PC-3 (cell line): ENCODE results near the gene CT83. TPM values are rescaled to one million over a fixed set of nuclear protein-coding genes. Genes with fewer than 3 reads are reported as not detected.

ENCODE experiments used
- ATAC-seq: fragments of 200-7000 bp; cut with Tn5 transposase; 2 replicates; pipeline ENCODE4 v1.9.1; 2020; ENCODE audit warnings: mild to moderate bottlenecking, moderate library complexity
- BruUV-seq: library from RNA; stranded (reverse); fragments of 400-500 nt; replicated peaks from 2 replicates; lab custom pipeline; 2021; lab: Mats Ljungman, UMichigan
- CTCF ChIA-PET: fragments of 300-600 bp; sonication (Branson Sonifier 250); formaldehyde crosslinking; loops from one replicate; lab custom pipeline; 2022; ENCODE audit warnings: antibody characterized with exemption; lab: Charles Lee
- POLR2A ChIA-PET: fragments of 300-600 bp; sonication (Branson Sonifier 250); formaldehyde crosslinking; loops from one replicate; lab custom pipeline; 2022; ENCODE audit warnings: antibody characterized with exemption; ENCODE audit not compliant: unreplicated experiment; lab: Charles Lee
- DNase-seq: peaks from one replicate; pipeline ENCODE4 v3.0.0-alpha.2; 2015
- H2AFZ ChIP-seq: fragments of 300-600 bp; sonication (generic); 2 replicates; pipeline ENCODE4 v1.6.0; 2016; ENCODE audit warnings: antibody characterized with exemption, low read length
- H3F3A ChIP-seq: fragments of 300-600 bp; sonication (generic); one replicate; pipeline ENCODE4 v1.6.0; 2017; ENCODE audit warnings: antibody characterized with exemption, low read length, control low read depth, mild to moderate bottlenecking; ENCODE audit not compliant: unreplicated experiment
- H3K27ac ChIP-seq: fragments of 300-600 bp; sonication (generic); 2 replicates; pipeline ENCODE4 v1.5.1; 2016; ENCODE audit warnings: mild to moderate bottlenecking, low read length
- H3K27me3 ChIP-seq: fragments of 300-600 bp; sonication (generic); 2 replicates; pipeline ENCODE4 v1.6.1; 2016; ENCODE audit warnings: low read length, mixed read lengths
- H3K36me3 ChIP-seq: fragments of 300-600 bp; sonication (generic); 2 replicates; pipeline ENCODE4 v1.6.1; 2016; ENCODE audit warnings: low read depth, mixed run types, low read length, mixed read lengths
- H3K4me1 ChIP-seq: fragments of 300-600 bp; sonication (generic); 2 replicates; pipeline ENCODE4 v1.5.1; 2016; ENCODE audit warnings: low read length; ENCODE audit not compliant: insufficient read depth
- H3K4me2 ChIP-seq: fragments of 300-600 bp; sonication (generic); 2 replicates; pipeline ENCODE4 v1.6.0; 2016; ENCODE audit warnings: low read length
- H3K4me3 ChIP-seq: fragments of 300-600 bp; sonication (generic); 2 replicates; pipeline ENCODE4 v1.5.1; 2016; ENCODE audit warnings: mild to moderate bottlenecking, low read length, mixed read lengths
- H3K79me2 ChIP-seq: fragments of 300-600 bp; sonication (generic); 2 replicates; pipeline ENCODE4 v1.6.1; 2017; ENCODE audit warnings: low read length, mixed read lengths
- H3K9ac ChIP-seq: fragments of 300-600 bp; sonication (generic); 2 replicates; pipeline ENCODE4 v1.6.0; 2016; ENCODE audit warnings: mild to moderate bottlenecking, low read length
- H3K9me2 ChIP-seq: fragments of 300-600 bp; sonication (generic); replicated peaks from 2 replicates; pipeline ENCODE4 v1.6.1; 2016; ENCODE audit warnings: mixed run types, low read length, mixed read lengths
- H3K9me3 ChIP-seq: fragments of 300-600 bp; sonication (generic); 2 replicates; pipeline ENCODE4 v1.6.1; 2016; ENCODE audit warnings: low read length, mixed read lengths
- H4K20me1 ChIP-seq: fragments of 300-600 bp; sonication (generic); 2 replicates; pipeline ENCODE4 v1.6.1; 2016; ENCODE audit warnings: low read length, mixed read lengths
- CTCF ChIP-seq: fragments of 300-600 bp; sonication (generic); conservative IDR thresholded peaks from 2 replicates; pipeline ENCODE4 v1.5.1; 2017; ENCODE audit warnings: antibody characterized with exemption, low read depth, mild to moderate bottlenecking, low read length
- EZH2 ChIP-seq: fragments of 300-600 bp; sonication (generic); IDR thresholded peaks from one replicate; pipeline ENCODE4 v1.6.1; 2017; ENCODE audit warnings: antibody characterized with exemption, mild to moderate bottlenecking, low read length; ENCODE audit not compliant: unreplicated experiment
- EZH2phosphoT487 ChIP-seq: fragments of 300-600 bp; sonication (generic); IDR thresholded peaks from 2 replicates; pipeline ENCODE4 v1.6.1; 2018; ENCODE audit warnings: mild to moderate bottlenecking, antibody characterized with exemption, low read length, borderline replicate concordance
- intact Hi-C: fragments of 100-400 bp; cut with micrococcal nuclease; formaldehyde crosslinking; loops from 2 replicates; pipeline ENCODE4 v1.9.0; 2023
- total RNA-seq: library from RNA; depleted of rRNA; stranded (reverse); fragments of >200 nt; gene quantifications from 2 replicates; pipeline ENCODE4 v1.2.3, GENCODE V29; 2014

The CT83 gene
- total RNA-seq, 1 experiment from 2014 or later: not detected

- peak; percentile 2 for DNase-seq
- Histone ChIP-seq H3K4me1 (no peaks in the 10 kb centered on the region), H3K79me2 (no peaks in the 10 kb centered on the region), H3F3A (no peaks in the 10 kb centered on the region), H3K36me3 (no peaks in the 10 kb centered on the region), H3K27me3 (no peaks in the 10 kb centered on the region), H2AFZ (no peak within 1 kb of the TSS), H3K4me3 (no peak within 1 kb of the TSS), H3K9me2 (no peaks in the 10 kb centered on the region), H3K9me3 (no peaks in the 10 kb centered on the region), H3K9ac (no peak within 1 kb of the TSS), H3K27ac (no peak within 1 kb of the TSS), H4K20me1 (no peaks in the 10 kb centered on the region), H3K4me2 (no peak within 1 kb of the TSS)
- peak; percentile 74 for ATAC-seq
- no TSS peak for BruUV-seq
- ChIA-PET POLR2A (interaction anchor here (0.5 kb wide), 1 partner anchor 117 kb away, joined by 5 read pairs; no protein-coding TSS in a partner anchor), CTCF (no interaction called here)
- intact Hi-C loops: no loop called here
- TF ChIP-seq EZH2 (no peak), EZH2phosphoT487 (no peak), CTCF (no peak)
Measured at GRCh38 chrX:116436358-116436816, 26.4 kb downstream of the CT83 start, which contains the start of gene SLC6A14. Gene SLC6A14, plus strand, starts transcription at chrX:116436606. Its CDS starts 104 bp downstream, at chrX:116436710.

GRCh38 chrX:116435597-116435996, 27.2 kb downstream of the CT83 start:
- intact Hi-C loops: no loop called here
- H4K20me1 ChIP-seq: no peaks in the 10 kb centered on the region
- TF ChIP-seq CTCF: no peak
- no peak for TF ChIP-seq EZH2
- no peak for TF ChIP-seq EZH2phosphoT487
- H2AFZ ChIP-seq: no peak overlapping the region
- no peaks in the 10 kb centered on the region for H3F3A ChIP-seq
- ChIA-PET CTCF (no interaction called here), POLR2A (no interaction called here)
- H3K4me2 ChIP-seq: no peak overlapping the region
- no TSS peak for BruUV-seq
- DNase-seq (no peak), ATAC-seq (peak; percentile 45; the same call in 1 of the 2 replicates)
- H3K27me3 ChIP-seq: no peaks in the 10 kb centered on the region
- H3K79me2 ChIP-seq: no peaks in the 10 kb centered on the region
- H3K4me3 ChIP-seq: no peak overlapping the region
- no peak overlapping the region for H3K9ac ChIP-seq
- no peaks in the 10 kb centered on the region for H3K4me1 ChIP-seq
- no peaks in the 10 kb centered on the region for H3K9me3 ChIP-seq
- no peaks in the 10 kb centered on the region for H3K36me3 ChIP-seq
- H3K27ac ChIP-seq: no peak overlapping the region
- H3K9me2 ChIP-seq: no peaks in the 10 kb centered on the region

GRCh38 chrX:116427978-116428377, 34.8 kb downstream of the CT83 start:
- no peak overlapping the region for H3K4me2 ChIP-seq
- BruUV-seq: no TSS peak

More at GRCh38 chrX:116427978-116428377, 34.8 kb downstream of the CT83 start:
- H3K27ac ChIP-seq: no peak overlapping the region
- no peaks in the 10 kb centered on the region for H3K79me2 ChIP-seq
- ChIA-PET POLR2A (no interaction called here), CTCF (no interaction called here)
- H3K36me3 ChIP-seq: no peaks in the 10 kb centered on the region
- no peak overlapping the region for H3K9ac ChIP-seq
- ATAC-seq (no peak), DNase-seq (no peak)
- H3F3A ChIP-seq: no peaks in the 10 kb centered on the region
- no peaks in the 10 kb centered on the region for H4K20me1 ChIP-seq
- no peaks in the 10 kb centered on the region for H3K9me3 ChIP-seq
- no peak overlapping the region for H2AFZ ChIP-seq
- no peak for TF ChIP-seq CTCF
- no peak for TF ChIP-seq EZH2
- TF ChIP-seq EZH2phosphoT487: no peak
- no peaks in the 10 kb centered on the region for H3K4me1 ChIP-seq
- H3K4me3 ChIP-seq: no peak overlapping the region
- H3K27me3 ChIP-seq: no peaks in the 10 kb centered on the region
- intact Hi-C loops: no loop called here
- H3K9me2 ChIP-seq: no peaks in the 10 kb centered on the region
